Neural cell (in vitro differentiated cells): ENCODE measurements around the gene CELSR2. TPM values are rescaled to one million over a fixed set of nuclear protein-coding genes. Genes with fewer than 3 reads are reported as not detected.

Experiments
- H2AFZ ChIP-seq: fragments of 200-600, 300-800 bp; sonication (generic), shearing (Covaris generic); 2 replicates; pipeline ENCODE4 v1.6.0; 2014; ENCODE audit warnings: low read depth, mild to moderate bottlenecking, antibody characterized with exemption, low read length, moderate library complexity
- H3F3A ChIP-seq: fragments of 200-600 bp; shearing (Covaris generic); 2 replicates; pipeline ENCODE4 v1.6.1; 2016; ENCODE audit warnings: mild to moderate bottlenecking, moderate library complexity, mixed read lengths, antibody characterized with exemption, low read length; ENCODE audit not compliant: insufficient read depth, poor library complexity, severe bottlenecking
- H3K27ac ChIP-seq: fragments of 200-600, 300-800 bp; sonication (generic), shearing (Covaris generic); 2 replicates; pipeline ENCODE4 v1.5.1; 2014; ENCODE audit warnings: mild to moderate bottlenecking, low read length, moderate library complexity
- H3K27me3 ChIP-seq: fragments of 300-800, 200-600 bp; sonication (generic), shearing (Covaris generic); 2 replicates; pipeline ENCODE4 v1.6.0; 2014; ENCODE audit warnings: mild to moderate bottlenecking, low read depth, low read length, moderate library complexity; ENCODE audit not compliant: insufficient read depth
- H3K36me3 ChIP-seq: fragments of 300-800, 200-600 bp; sonication (generic), shearing (Covaris generic); 2 replicates; pipeline ENCODE4 v1.5.1; 2014; ENCODE audit warnings: mild to moderate bottlenecking, antibody characterized with exemption, low read length, moderate library complexity; ENCODE audit not compliant: insufficient read depth
- H3K4me2 ChIP-seq: fragments of 300-800, 200-600 bp; sonication (generic), shearing (Covaris generic); 2 replicates; pipeline ENCODE4 v1.6.0; 2014; ENCODE audit warnings: mild to moderate bottlenecking, low read length
- H3K4me3 ChIP-seq: fragments of 300-800, 200-600 bp; sonication (generic), shearing (Covaris generic); 2 replicates; pipeline ENCODE4 v1.5.1; 2014; ENCODE audit warnings: mild to moderate bottlenecking, low read length, moderate library complexity
- H3K79me2 ChIP-seq: fragments of 200-600 bp; shearing (Covaris generic); replicated peaks from 2 replicates; pipeline ENCODE4 v1.6.0; 2014; ENCODE audit warnings: mild to moderate bottlenecking, low read length, moderate library complexity; ENCODE audit not compliant: insufficient read depth
- H3K9ac ChIP-seq: fragments of 300-800, 200-600 bp; sonication (generic), shearing (Covaris generic); 2 replicates; pipeline ENCODE4 v1.6.1; 2016; ENCODE audit warnings: mild to moderate bottlenecking, low read length, mixed read lengths
- H3K9me2 ChIP-seq: fragments of 200-600 bp; shearing (Covaris generic); 2 replicates; pipeline ENCODE4 v1.6.1; 2016; ENCODE audit warnings: mild to moderate bottlenecking, low read length, mixed read lengths; ENCODE audit not compliant: insufficient read depth
- H3K9me3 ChIP-seq: fragments of 200-600, 300-800 bp; sonication (generic), shearing (Covaris generic); 2 replicates; pipeline ENCODE4 v1.6.1; 2016; ENCODE audit warnings: mild to moderate bottlenecking, mixed run types, low read length, moderate library complexity, mixed read lengths
- H4K20me1 ChIP-seq: fragments of 200-600 bp; shearing (Covaris generic); 2 replicates; pipeline ENCODE4 v1.6.1; 2016; ENCODE audit warnings: mild to moderate bottlenecking, mixed run types; ENCODE audit not compliant: insufficient read depth
- EP300 ChIP-seq: fragments of 450-650 bp; conservative IDR thresholded peaks from 2 replicates; pipeline ENCODE4 v1.6.1; 2014; ENCODE audit warnings: antibody characterized with exemption, mild to moderate bottlenecking, moderate library complexity; ENCODE audit not compliant: poor library complexity, severe bottlenecking
- EZH2 ChIP-seq: fragments of 200-600, 300-800 bp; shearing (Covaris generic), sonication (generic); IDR thresholded peaks from 2 replicates; pipeline ENCODE4 v1.6.1; 2014; ENCODE audit warnings: antibody characterized with exemption, low read length, borderline replicate concordance, mild to moderate bottlenecking; ENCODE audit not compliant: insufficient read depth, poor library complexity, severe bottlenecking
- MXI1 ChIP-seq: fragments of 450-650 bp; conservative IDR thresholded peaks from 2 replicates; pipeline ENCODE4 v1.6.1; 2014; ENCODE audit warnings: antibody characterized with exemption, mild to moderate bottlenecking; ENCODE audit not compliant: poor library complexity, severe bottlenecking
- POLR2AphosphoS5 ChIP-seq: IDR thresholded peaks from 2 replicates; pipeline ENCODE4 v1.6.1; 2012
- RAD21 ChIP-seq: fragments of 450-650 bp; conservative IDR thresholded peaks from 2 replicates; pipeline ENCODE4 v1.6.1; 2014; ENCODE audit warnings: antibody characterized with exemption, mild to moderate bottlenecking, moderate library complexity
- SMC3 ChIP-seq: fragments of 450-650 bp; conservative IDR thresholded peaks from 2 replicates; pipeline ENCODE4 v1.6.1; 2014; ENCODE audit warnings: antibody characterized with exemption, mild to moderate bottlenecking, moderate library complexity; ENCODE audit not compliant: poor library complexity
- TAF1 ChIP-seq: IDR thresholded peaks from 2 replicates; pipeline ENCODE4 v1.6.1; 2012; ENCODE audit warnings: low read depth
- polyA plus RNA-seq: library from polyadenylated mRNA; depleted of rRNA; stranded (reverse); fragments of >200 nt; gene quantifications from 2 replicates; pipeline ENCODE4 v1.2.3, GENCODE V29; 2014
- TF ChIP-seq, protein P1 (sequence below): IDR thresholded peaks from 2 replicates; pipeline ENCODE4 v1.6.1; 2012; ENCODE audit warnings: borderline replicate concordance
- TF ChIP-seq, protein P2 (sequence below): fragments of 450-650 bp; IDR thresholded peaks from 2 replicates; pipeline ENCODE4 v1.5.1; 2014; ENCODE audit warnings: antibody characterized with exemption, mild to moderate bottlenecking, moderate library complexity; ENCODE audit not compliant: poor library complexity, severe bottlenecking

CELSR2 gene
- polyA plus RNA-seq, 1 donor from 2014 or later: 7.9 TPM

DNA sequence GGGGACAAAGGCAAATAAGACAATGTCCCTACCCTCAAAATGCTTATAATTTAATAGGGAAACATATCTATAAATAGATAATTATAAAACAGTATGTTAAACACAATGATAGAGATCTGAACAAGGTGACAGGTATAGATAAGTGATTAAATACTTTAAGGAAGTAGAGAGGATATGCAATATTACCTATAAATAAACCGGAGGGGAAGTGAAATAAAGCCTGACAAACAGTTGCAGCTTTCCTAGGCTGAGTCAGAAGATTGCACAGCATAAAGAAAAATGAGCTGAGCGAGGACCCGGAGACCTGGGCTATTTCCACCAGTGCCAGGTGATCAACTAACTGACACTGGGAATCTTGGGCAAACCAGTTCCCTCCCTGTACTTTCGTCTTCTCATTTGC is 45.1 kb downstream of the CELSR2 start:
- Histone ChIP-seq H3K36me3 (no peaks in the 10 kb centered on the region), H4K20me1 (no peaks in the 10 kb centered on the region), H3K4me2 (no peak overlapping the region), H2AFZ (no peak overlapping the region), H3K9me3 (no peaks in the 10 kb centered on the region), H3K9me2 (no peaks in the 10 kb centered on the region), H3K27me3 (no peaks in the 10 kb centered on the region), H3K79me2 (no peaks in the 10 kb centered on the region), H3K9ac (no peak overlapping the region), H3K27ac (no peak overlapping the region), H3K4me3 (no peak overlapping the region), H3F3A (no peaks in the 10 kb centered on the region)
- TF ChIP-seq POLR2AphosphoS5 (no peak), SMC3 (no peak), MXI1 (no peak), TAF1 (no peak), EZH2 (no peak), EP300 (no peak)
- TF ChIP-seq, protein P1, sequence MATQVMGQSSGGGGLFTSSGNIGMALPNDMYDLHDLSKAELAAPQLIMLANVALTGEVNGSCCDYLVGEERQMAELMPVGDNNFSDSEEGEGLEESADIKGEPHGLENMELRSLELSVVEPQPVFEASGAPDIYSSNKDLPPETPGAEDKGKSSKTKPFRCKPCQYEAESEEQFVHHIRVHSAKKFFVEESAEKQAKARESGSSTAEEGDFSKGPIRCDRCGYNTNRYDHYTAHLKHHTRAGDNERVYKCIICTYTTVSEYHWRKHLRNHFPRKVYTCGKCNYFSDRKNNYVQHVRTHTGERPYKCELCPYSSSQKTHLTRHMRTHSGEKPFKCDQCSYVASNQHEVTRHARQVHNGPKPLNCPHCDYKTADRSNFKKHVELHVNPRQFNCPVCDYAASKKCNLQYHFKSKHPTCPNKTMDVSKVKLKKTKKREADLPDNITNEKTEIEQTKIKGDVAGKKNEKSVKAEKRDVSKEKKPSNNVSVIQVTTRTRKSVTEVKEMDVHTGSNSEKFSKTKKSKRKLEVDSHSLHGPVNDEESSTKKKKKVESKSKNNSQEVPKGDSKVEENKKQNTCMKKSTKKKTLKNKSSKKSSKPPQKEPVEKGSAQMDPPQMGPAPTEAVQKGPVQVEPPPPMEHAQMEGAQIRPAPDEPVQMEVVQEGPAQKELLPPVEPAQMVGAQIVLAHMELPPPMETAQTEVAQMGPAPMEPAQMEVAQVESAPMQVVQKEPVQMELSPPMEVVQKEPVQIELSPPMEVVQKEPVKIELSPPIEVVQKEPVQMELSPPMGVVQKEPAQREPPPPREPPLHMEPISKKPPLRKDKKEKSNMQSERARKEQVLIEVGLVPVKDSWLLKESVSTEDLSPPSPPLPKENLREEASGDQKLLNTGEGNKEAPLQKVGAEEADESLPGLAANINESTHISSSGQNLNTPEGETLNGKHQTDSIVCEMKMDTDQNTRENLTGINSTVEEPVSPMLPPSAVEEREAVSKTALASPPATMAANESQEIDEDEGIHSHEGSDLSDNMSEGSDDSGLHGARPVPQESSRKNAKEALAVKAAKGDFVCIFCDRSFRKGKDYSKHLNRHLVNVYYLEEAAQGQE: no peak

DNA sequence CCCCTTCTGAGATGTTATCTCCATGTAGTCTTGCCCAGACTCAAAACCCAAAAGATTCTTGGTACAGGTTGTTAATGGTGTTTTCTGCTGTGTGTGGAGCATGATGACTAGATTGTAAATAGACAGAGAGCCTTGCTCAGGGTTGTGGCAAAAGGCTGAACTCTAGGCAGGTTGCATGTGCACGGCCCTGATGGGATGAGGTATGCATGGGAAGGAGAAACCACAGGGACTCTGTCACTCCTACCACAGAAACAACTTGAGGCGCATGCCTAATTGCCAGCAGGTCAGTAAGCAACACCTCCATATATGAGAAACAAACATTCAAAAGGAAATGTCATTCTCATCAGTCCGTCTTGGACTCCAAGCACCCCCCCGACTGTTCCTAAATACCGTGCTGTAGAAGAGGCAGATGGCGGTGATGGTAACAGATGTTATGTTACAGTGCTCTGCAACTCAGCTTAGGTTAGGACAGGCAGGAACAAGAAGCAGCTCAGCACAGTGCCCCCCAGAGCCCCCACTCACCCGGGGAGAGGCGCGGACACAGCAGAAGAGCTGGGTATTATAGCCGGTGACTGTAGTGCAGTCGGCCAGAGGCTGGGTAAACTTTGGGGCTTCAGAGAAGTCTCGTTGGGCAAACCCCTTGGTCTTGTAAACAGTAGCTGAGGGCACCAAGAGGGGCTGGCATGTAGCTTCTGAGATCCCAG is 46.5 kb downstream of the CELSR2 start:
- H3K4me3 ChIP-seq: no peak overlapping the region
- H3K27ac ChIP-seq: no peak overlapping the region
- H4K20me1 ChIP-seq: no peaks in the 10 kb centered on the region
- H3K9me3 ChIP-seq: no peaks in the 10 kb centered on the region
- H3K9ac ChIP-seq: no peak overlapping the region
- H3K79me2 ChIP-seq: no peaks in the 10 kb centered on the region
- H3K27me3 ChIP-seq: no peaks in the 10 kb centered on the region
- TF ChIP-seq TAF1: no peak
- TF ChIP-seq SMC3: no peak
- TF ChIP-seq, protein P2, sequence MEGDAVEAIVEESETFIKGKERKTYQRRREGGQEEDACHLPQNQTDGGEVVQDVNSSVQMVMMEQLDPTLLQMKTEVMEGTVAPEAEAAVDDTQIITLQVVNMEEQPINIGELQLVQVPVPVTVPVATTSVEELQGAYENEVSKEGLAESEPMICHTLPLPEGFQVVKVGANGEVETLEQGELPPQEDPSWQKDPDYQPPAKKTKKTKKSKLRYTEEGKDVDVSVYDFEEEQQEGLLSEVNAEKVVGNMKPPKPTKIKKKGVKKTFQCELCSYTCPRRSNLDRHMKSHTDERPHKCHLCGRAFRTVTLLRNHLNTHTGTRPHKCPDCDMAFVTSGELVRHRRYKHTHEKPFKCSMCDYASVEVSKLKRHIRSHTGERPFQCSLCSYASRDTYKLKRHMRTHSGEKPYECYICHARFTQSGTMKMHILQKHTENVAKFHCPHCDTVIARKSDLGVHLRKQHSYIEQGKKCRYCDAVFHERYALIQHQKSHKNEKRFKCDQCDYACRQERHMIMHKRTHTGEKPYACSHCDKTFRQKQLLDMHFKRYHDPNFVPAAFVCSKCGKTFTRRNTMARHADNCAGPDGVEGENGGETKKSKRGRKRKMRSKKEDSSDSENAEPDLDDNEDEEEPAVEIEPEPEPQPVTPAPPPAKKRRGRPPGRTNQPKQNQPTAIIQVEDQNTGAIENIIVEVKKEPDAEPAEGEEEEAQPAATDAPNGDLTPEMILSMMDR: no peak
- no peak for TF ChIP-seq MXI1
- TF ChIP-seq, protein P1: no peak
- no peak for TF ChIP-seq EZH2
- no peak for TF ChIP-seq EP300
- TF ChIP-seq POLR2AphosphoS5: no peak
- TF ChIP-seq RAD21: no peak
- H2AFZ ChIP-seq: no peak overlapping the region
- no peak overlapping the region for H3K4me2 ChIP-seq
- no peaks in the 10 kb centered on the region for H3F3A ChIP-seq
- H3K36me3 ChIP-seq: no peaks in the 10 kb centered on the region
- H3K9me2 ChIP-seq: no peaks in the 10 kb centered on the region
